Measurements from ENCODE around the gene ANKRD12. TPM values are rescaled to one million over a fixed set of nuclear protein-coding genes. Genes with fewer than 3 reads are reported as not detected.

The ANKRD12 gene
- total and polyA plus RNA-seq, 2 donors (not counting 1 experiment from before 2014, with no cell fraction given) = 13.0 to 53.3 TPM

DNA sequence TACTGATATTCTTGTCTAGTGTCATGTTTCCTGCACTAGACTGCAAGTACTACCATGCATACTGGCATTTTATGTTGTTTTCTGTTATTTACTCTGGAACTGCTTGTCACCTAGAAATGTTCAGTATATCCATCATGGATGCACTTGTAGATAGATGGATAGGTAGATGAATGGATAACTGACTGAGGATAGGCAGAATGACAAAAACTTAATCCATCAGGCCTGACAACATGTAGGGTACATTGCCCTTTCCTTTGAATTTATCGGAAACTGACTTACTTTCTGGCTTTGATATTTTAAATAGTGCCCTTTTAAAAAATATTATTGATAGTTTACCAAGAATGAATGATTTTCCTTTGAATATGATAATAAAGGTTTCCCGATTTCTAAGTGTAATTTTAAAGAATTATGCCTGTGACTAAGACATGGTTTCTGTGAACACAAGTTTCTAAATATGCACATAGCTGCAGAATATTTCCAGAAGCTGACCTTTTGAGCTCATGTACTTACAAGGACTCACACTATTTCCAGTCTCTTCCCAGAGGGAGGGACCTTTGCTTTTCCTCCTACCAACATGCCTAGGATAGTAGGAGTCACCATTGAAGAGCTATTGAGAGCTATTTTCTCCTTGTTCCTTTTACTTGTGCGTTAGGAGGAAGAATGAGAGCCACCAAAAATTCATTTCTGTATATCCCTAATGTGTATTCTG is 81.3 kb downstream of the ANKRD12 start:
- Histone ChIP-seq H3K36me3 (ENCODE audit: control insufficient read depth, insufficient read depth, low read length) (peaks cover 5% of the 10 kb centered on the region), H4K20me1 (ENCODE audit: control insufficient read depth, extremely low read depth, insufficient read depth, low read length) (no peaks in the 10 kb centered on the region)

DNA sequence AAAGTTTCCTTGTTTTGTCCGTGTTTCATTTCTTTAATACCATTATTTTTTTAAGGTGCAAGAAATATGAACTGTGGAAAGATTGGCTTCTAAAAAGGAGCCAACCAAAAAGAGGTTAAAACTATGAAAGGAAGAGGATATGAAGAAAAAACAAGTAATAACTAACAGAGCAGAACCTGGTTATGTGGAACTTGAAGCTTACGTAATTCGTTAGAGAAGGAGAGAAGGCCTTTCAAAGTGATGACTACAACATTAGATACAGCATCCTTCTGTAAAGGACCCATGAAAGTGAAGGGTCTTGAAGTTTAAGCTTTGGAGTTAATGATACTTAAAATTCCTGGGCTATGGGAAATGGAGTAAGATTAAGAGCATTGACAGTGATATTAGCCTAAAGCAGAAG is 84.5 kb downstream of the ANKRD12 start:
- peaks cover 5% of the 10 kb centered on the region for H3K4me1 ChIP-seq (ENCODE audit: control insufficient read depth, extremely low read depth, insufficient read depth, low read length)
- no peaks in the 10 kb centered on the region for H3K27me3 ChIP-seq (ENCODE audit: control insufficient read depth, insufficient read depth, low read length)
- TF ChIP-seq, protein P1, sequence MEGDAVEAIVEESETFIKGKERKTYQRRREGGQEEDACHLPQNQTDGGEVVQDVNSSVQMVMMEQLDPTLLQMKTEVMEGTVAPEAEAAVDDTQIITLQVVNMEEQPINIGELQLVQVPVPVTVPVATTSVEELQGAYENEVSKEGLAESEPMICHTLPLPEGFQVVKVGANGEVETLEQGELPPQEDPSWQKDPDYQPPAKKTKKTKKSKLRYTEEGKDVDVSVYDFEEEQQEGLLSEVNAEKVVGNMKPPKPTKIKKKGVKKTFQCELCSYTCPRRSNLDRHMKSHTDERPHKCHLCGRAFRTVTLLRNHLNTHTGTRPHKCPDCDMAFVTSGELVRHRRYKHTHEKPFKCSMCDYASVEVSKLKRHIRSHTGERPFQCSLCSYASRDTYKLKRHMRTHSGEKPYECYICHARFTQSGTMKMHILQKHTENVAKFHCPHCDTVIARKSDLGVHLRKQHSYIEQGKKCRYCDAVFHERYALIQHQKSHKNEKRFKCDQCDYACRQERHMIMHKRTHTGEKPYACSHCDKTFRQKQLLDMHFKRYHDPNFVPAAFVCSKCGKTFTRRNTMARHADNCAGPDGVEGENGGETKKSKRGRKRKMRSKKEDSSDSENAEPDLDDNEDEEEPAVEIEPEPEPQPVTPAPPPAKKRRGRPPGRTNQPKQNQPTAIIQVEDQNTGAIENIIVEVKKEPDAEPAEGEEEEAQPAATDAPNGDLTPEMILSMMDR (conservative IDR thresholded peaks at IDR 0.05 in 1 of 2, IDR thresholded peaks at IDR 0.05 in 1 of 2; ENCODE audit: low read depth in 1 of 2, low read length in 2 of 2) = no peak
- DNase-seq (ENCODE audit: low read depth in 2 of 2) = no peak
- no peak overlapping the region for H2AFZ ChIP-seq (ENCODE audit: low read length)
- H3K79me2 ChIP-seq (ENCODE audit: control insufficient read depth, insufficient read depth, low read length) = no peaks in the 10 kb centered on the region
- H3K4me3 ChIP-seq (replicated peaks in 1 of 4; ENCODE audit: control extremely low read depth in 1 of 4, insufficient read depth in 1 of 4, low read depth in 3 of 4, low read length in 4 of 4) = no peak overlapping the region
- no peak overlapping the region for H3K9ac ChIP-seq (ENCODE audit: insufficient read depth, low read length)
- no peak overlapping the region for H3K4me2 ChIP-seq (ENCODE audit: extremely low read depth, insufficient read depth, low read length)
- H3K9me3 ChIP-seq (ENCODE audit: control insufficient read depth, insufficient read depth, low read depth, low read length) = no peaks in the 10 kb centered on the region
- H3K36me3 ChIP-seq (ENCODE audit: control insufficient read depth, insufficient read depth, low read length) = peaks cover 3% of the 10 kb centered on the region
- no peak overlapping the region for H3K27ac ChIP-seq (ENCODE audit: insufficient read depth, low read length)
- no peaks in the 10 kb centered on the region for H4K20me1 ChIP-seq (ENCODE audit: control insufficient read depth, extremely low read depth, insufficient read depth, low read length)

More for the DNA sequence above, 81.3 kb downstream of the ANKRD12 start:
- Histone ChIP-seq H3K4me3 (replicated peaks in 1 of 4; ENCODE audit: control extremely low read depth in 1 of 4, insufficient read depth in 1 of 4, low read depth in 3 of 4, low read length in 4 of 4) (no peak overlapping the region), H3K4me2 (ENCODE audit: extremely low read depth, insufficient read depth, low read length) (no peak overlapping the region), H3K27ac (ENCODE audit: insufficient read depth, low read length) (no peak overlapping the region), H2AFZ (ENCODE audit: low read length) (no peak overlapping the region), H3K4me1 (ENCODE audit: control insufficient read depth, extremely low read depth, insufficient read depth, low read length) (peaks cover 5% of the 10 kb centered on the region), H3K9me3 (ENCODE audit: control insufficient read depth, insufficient read depth, low read depth, low read length) (no peaks in the 10 kb centered on the region), H3K79me2 (ENCODE audit: control insufficient read depth, insufficient read depth, low read length) (no peaks in the 10 kb centered on the region), H3K9ac (ENCODE audit: insufficient read depth, low read length) (no peak overlapping the region), H3K27me3 (ENCODE audit: control insufficient read depth, insufficient read depth, low read length) (no peaks in the 10 kb centered on the region)
- DNase-seq (ENCODE audit: low read depth in 2 of 2) = peak in 1 of 2 donors; percentile 27
- no peak for TF ChIP-seq EZH2 (IDR thresholded peaks at IDR 0.05; ENCODE audit: low read length, missing control alignments)
- TF ChIP-seq, protein P1 (conservative IDR thresholded peaks at IDR 0.05 in 1 of 2, IDR thresholded peaks at IDR 0.05 in 1 of 2; ENCODE audit: low read depth in 1 of 2, low read length in 2 of 2) = no peak

DNA sequence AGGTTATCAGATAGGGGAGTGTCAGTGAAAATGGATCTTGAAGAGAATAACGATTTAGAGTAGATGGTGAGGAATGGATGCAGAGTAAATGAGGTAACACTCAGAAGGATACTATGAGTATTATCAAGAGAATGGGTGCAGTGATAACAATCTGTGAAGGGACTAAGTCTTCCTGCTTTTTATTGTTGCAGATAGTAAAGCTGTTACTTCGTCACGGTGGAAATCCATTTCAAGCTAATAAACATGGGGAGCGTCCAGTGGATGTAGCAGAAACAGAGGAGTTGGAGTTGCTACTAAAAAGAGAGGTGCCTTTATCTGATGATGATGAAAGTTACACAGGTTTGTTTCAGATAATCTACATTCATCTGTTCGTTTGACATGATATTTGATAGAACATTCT is 85.1 kb downstream of the ANKRD12 start:
- Histone ChIP-seq H3K4me2 (ENCODE audit: extremely low read depth, insufficient read depth, low read length) (no peak overlapping the region), H3K4me3 (replicated peaks in 1 of 4; ENCODE audit: control extremely low read depth in 1 of 4, insufficient read depth in 1 of 4, low read depth in 3 of 4, low read length in 4 of 4) (no peak overlapping the region), H3K9me3 (ENCODE audit: control insufficient read depth, insufficient read depth, low read depth, low read length) (no peaks in the 10 kb centered on the region), H3K79me2 (ENCODE audit: control insufficient read depth, insufficient read depth, low read length) (no peaks in the 10 kb centered on the region), H3K27me3 (ENCODE audit: control insufficient read depth, insufficient read depth, low read length) (no peaks in the 10 kb centered on the region), H3K27ac (ENCODE audit: insufficient read depth, low read length) (no peak overlapping the region), H3K4me1 (ENCODE audit: control insufficient read depth, extremely low read depth, insufficient read depth, low read length) (peaks cover 5% of the 10 kb centered on the region), H2AFZ (ENCODE audit: low read length) (no peak overlapping the region), H3K36me3 (ENCODE audit: control insufficient read depth, insufficient read depth, low read length) (peaks cover 3% of the 10 kb centered on the region), H4K20me1 (ENCODE audit: control insufficient read depth, extremely low read depth, insufficient read depth, low read length) (no peaks in the 10 kb centered on the region), H3K9ac (ENCODE audit: insufficient read depth, low read length) (no peak overlapping the region)
- DNase-seq (ENCODE audit: low read depth in 2 of 2) = no peak
- TF ChIP-seq, protein P1 (conservative IDR thresholded peaks at IDR 0.05 in 1 of 2, IDR thresholded peaks at IDR 0.05 in 1 of 2; ENCODE audit: low read depth in 1 of 2, low read length in 2 of 2) = no peak
- no peak for TF ChIP-seq EZH2 (IDR thresholded peaks at IDR 0.05; ENCODE audit: low read length, missing control alignments)
